GM21515 (cell line): ENCODE measurements around the gene ARHGAP28.
"Not testable (repeated sequence)": the region's sequence is repeated elsewhere in the genome, so short reads cannot be mapped to it uniquely, and the experiment has no call there.

ENCODE experiments used
- ATAC-seq: cut with Tn5 transposase; IDR thresholded peaks from one replicate; pipeline ENCODE4 v1.9.1; 2021; ENCODE audit not compliant: unreplicated experiment

The ARHGAP28 gene

DNA sequence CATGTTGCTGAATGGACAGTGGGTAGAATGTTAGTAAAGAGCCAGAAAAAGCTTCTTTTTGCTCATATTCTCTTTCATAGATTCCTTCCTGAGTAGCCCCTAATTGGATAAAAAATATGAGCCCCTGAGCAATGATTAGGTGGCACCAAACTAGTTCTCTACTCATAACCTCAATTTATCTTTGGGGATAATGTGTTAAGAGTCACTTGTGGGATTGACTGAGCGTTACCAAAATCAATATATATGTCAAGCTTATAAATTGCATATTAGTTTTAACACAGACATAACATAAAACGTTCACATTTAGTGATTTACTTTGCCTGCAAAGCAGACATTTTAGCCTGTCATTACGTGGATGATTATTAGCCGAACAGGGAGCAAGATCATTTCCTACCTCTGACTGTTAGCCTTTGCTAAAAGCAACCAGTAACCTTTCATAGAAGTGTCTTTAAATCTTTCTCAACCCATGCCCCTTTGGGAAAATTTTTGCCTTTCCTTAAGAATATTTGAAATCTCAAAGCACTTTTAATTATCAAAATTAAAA is 85.4 kb downstream of the ARHGAP28 start:
- ATAC-seq, result no peak

DNA sequence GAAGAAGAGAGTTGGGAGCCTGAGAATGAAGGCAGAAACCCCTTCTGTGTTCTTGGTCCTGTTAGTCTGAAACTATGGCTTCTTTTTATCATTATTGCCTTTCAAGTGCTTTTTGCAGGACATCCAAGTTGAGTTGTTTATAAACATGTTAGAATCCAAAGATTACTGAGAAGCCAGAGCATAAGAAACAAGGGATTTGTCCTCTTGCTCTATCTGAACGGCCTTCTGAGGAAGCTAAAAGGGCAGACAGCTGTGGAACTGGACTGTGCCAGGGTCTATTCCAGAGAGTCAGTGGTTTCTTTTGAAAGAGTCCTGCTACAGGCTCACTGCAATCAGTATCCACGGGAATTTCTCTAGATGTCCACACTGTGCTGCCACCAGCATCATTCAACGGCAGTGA is 86.6 kb downstream of the ARHGAP28 start:
- no peak for ATAC-seq

DNA sequence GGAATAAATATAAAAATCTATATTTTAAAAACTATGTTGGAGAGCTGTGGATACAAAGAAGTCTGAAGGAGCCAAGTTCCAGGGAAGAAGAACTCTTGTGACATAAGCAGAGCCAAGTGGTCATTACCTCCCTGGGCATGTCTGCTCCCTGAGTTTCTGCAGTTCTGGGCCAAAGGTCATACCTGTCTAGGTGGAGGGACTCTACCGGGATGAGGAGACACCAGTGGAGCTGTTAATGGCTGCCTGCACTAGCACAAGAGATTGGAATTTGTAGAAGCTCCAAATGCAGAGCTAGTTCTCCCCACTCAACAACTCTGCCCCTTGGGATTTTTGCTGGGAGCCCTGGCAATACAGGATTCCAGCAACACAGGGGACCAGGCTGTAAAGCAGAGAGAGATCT is 89.8 kb downstream of the ARHGAP28 start:
- ATAC-seq, result no peak

DNA sequence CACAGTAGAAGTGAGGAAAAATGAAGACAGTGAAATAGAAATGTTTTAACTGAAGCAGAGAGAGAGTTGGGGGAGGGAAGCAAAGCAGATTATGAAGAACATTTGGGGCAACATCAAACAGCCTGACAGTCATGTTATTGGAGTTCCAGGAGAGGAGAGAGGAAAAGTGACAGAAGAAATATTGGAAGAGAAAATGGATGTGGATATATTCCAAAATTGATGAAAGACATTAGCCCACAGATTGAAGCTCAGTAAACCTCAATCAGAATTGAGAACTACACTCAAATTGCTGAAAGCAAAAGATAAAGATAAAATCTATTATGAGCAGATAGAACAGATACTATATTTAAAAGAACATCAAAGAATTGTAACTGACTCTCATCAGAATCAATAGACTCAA is 90.8 kb downstream of the ARHGAP28 start:
- ATAC-seq, result no peak

DNA sequence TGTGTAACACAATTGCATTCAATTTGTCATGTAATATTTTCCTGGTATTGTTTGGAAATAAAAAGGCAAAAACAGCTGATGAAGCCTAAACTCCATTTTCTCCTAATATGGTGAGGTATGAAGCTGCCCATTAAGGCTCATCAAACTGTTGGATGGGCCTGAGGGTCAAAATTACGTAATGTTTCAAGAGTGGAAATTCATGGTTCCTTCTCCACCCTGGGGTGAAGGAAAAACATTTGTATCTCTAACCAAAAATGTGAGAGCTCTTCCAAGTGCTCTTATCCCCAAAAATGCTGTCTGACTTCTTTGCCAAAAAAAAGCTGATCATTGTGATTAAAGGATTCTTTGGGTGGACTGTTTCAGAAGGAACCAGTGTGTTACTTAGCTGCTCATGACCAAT is 91.8 kb downstream of the ARHGAP28 start:
- ATAC-seq, result no peak

DNA sequence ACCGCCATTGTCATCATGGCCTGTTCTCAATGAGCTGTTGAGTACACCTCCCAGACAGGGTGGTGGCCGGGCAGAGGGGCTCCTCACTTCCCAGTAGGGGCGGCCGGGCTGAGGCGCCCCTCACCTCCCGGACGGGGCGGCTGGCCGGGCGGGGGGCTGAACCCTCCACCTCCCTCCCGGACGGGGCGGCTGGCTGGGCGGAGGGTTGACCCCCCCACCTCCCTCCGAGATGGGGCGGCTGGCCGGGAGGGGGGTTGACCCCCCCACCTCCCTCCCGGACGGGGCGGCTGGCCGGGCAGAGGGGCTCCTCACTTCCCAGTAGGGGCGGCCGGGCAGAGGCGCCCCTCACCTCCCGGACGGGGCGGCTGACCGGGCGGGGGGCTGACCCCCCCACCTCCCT is 97.6 kb downstream of the ARHGAP28 start:
- ATAC-seq, result not testable (repeated sequence)

DNA sequence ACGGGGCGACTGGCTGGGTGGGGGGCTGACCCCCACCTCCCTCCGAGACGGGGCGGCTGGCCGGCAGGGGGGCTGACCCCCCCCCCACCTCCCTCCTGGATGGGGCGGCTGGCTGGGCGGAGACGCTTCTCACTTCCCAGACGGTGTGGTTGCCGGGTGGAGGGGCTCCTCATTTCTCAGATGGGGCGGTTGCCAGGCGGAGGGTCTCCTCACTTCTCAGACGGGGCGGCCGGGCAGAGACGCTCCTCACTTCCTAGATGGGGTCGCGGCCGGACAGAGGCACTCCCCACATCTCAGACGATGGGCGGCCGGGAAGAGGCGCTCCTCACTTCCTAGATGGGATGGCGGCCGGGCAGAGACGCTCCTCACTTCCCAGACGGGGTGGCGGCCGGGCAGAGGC is 98.0 kb downstream of the ARHGAP28 start:
- not testable (repeated sequence) for ATAC-seq

DNA sequence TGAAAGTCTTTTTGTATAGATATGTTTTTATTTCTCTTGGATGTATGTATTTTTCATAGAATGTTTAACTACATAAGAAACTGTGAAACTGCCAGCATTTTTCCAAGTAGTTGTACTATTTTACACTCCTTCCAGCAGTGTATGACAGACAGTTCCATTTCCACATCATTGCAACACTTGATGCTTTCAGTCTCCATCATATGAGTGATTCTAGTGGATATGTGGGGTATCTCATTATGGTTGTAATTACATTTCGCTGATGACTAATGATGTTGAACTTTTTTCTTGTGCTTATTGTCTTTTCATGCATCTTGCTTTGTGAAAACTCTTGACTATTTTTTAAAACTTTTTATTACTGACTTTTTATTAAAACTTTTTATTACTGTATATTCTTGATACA is 101.4 kb downstream of the ARHGAP28 start:
- no peak for ATAC-seq

DNA sequence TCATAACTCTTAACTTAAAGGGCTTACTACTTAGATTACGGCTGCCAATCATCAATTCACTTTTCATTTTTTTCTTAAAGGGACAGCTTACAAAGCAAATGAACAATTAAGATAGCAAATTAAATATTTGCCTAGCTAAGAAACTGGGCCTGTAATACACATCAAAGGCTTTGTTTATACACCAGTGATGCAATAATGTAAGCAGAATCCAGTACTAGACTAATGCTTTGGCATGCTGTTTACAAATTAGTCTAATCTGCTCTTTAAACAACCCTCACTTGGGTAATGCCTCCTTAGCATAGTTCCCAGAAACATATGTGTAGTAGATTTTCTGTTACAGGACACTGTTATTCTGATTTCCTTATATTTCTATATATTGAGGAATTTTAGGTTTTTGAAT is 105.8 kb downstream of the ARHGAP28 start:
- no peak for ATAC-seq

DNA sequence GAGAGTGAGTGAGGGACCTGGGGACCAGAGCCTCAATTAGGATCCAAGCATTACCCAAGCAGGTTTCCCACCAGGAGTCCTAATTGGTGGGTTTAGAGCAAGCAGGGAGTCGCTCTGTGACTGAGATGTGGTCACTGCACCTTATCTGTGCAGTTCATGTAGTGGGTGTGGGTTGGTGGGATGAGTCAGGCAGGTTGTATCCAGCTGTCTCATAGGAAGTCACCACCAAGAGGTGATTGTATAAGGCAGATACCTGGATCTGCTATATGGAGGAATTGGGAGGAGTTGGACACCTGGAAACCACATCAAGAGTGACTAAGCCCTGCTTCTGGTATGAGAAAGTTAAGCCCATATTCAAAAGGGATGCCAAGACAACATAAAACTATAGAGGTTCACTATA is 106.8 kb downstream of the ARHGAP28 start:
- ATAC-seq, result no peak

DNA sequence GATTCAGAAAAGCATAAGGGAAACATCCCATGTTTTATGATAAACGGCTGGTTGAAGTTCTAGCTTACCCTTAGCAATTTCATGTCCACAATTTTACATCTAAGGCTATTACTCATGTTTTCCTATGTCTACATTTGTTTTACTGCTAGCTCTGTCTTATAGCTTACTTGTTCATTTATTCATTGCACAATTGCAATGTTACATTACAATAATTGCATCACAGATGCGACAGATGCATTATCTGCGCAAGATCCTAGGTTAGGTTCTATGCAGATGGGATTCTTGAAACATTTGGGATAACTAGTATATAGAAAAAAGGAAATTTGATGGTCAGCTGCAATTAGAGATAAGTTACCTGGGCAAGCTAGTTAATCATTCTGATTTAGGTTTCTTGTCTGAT is 108.4 kb downstream of the ARHGAP28 start:
- no peak for ATAC-seq

DNA sequence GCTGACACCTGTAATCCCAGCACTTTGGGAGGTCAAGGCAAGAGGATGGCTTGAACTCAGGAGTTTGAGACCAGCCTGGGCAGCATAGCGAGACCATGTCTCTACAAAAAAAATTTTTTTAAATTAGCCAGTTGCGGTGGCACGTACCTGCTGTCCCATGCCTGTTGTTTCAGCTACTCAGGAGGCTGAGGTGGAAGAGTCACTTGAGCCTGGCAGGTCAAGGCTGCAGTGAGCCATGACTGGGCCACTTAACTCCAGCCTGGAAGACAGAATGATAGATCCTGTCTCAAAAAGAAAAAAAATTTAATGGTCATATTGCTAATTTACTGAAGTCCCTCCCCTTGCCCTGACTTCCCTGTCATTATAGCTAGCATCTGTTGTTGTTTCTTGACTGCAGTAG is 112.6 kb downstream of the ARHGAP28 start:
- ATAC-seq, result no peak

DNA sequence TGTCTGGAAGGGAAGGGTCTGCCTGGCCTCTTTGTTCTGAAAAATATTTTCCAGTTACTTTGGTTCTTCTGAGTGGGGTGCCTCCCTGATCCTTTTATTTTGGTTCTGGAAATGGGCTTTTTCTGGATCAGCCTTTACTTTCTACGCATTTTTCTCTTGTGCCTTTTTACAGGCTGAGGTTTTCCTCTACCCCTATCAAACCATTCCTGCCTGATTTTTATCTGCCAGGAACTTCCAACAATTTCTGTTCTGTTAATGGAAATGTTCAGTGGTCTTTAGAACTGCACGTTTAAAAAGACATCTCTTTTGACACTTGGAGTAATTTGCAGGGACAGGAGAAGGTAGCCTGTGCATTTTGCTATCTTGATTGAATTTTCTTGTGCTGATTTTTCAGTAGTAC is 113.8 kb downstream of the ARHGAP28 start:
- no peak for ATAC-seq

DNA sequence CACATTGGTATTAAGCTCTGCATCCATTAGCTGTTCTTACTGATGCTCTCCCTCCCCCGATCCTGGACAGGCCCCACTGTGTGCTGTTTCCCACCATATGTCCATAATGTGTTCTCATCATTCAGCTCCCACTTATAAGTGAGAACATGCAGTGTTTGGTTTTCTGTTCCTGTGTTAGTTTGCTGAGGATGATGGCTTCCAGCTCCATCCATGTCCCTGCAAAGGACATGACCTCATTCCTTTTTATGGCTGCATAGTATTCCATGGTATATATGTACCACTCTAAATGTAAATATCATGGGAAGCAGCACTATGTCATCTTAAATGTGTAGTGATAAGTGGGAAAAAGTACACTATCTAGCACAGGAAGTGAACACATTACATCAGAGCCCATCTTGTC is 116.0 kb downstream of the ARHGAP28 start:
- not testable (repeated sequence) for ATAC-seq

DNA sequence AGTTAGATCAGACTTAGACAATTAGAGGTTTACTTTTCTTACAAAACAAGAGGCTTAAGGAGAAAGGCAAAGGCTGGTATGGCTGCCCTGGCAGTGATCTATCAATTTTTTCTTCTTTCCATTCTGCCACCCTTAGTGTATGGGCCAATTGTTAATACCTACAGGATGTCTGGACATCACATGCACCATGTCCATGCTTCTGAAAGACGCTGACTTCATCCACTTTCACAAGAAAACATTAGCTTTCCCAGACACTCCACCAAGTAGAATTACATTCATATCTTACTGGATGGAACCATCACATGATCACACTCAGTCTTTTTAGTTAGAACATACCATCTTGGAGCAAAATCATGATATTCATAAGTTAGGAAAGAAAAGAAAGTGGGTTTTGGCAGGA is 120.9 kb downstream of the ARHGAP28 start:
- no peak for ATAC-seq

DNA sequence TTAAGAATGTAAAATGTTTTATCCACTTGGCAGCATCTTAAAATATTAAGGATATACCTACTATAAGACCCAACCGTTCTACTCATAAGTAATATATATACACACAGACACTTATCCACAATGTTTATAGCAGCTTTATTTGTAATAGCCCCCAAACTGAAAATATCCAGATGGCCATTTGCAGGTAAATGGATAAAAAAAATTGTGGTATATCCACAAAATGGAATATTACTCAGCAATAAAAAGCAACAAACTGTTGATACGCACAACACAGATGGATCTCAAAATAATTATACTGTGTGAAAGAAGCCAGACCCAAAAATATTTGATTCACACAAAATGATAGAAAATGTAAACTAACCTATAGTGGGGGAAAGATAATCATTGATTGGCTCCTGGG is 122.0 kb downstream of the ARHGAP28 start:
- ATAC-seq, result no peak

DNA sequence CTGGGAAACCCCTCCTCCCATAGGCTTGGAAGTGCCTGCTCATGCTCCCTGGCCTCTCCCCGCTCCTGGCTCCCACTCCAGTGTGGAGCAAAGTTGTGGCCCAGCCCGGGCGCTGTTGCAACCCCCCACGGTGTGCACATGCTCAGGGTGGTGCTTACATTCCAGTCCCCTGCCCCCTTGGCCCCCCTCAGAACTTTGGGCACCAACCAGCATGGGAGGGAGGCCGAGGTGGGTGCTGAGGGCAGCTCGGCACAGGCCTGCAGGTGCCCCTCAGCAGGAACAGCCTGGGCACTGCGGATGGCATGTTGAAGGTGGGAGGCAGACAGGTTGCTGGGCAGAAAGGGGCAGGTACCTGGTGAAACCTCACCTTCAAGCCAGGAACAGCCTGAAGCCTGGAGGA is 125.3 kb downstream of the ARHGAP28 start:
- ATAC-seq, result no peak

DNA sequence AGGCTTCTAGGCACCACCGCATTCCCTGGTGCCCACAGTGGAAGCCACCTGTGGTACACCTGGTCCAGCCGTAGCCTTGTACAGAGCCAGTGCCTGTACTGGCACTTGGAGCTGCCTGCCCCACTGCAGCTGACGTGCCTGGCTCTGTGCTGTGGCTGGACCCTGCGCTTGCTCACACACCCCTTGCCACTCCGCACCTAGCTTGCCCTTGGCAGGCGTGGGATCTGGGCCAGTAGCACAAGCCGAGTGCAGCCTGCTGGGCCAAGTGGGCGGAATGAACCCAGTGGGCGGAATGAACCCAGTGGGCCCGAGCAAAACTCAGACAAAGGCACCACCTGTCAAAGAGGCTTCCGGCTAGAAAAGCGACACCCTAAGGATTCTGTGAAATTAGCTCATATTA is 126.3 kb downstream of the ARHGAP28 start:
- no peak for ATAC-seq

DNA sequence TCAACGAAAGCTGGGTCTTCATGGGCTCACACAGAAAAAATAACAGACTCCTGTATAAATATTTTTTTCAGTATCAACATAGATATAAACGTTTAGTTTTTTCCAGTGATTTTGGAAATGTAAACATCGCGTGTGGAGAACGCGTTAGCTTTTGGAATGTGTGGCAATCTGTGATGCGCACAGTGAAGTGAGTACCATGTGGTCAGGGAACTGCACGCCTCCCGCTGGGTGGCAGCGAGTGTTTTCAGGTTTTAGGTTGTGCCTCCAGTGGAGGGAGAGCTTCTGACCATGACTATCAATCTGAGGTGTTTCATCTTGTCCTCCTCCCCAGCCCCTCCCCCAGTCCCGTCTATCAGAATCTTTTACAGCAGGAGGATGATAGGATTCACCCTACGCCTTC is 127.8 kb downstream of the ARHGAP28 start:
- ATAC-seq, result no peak

DNA sequence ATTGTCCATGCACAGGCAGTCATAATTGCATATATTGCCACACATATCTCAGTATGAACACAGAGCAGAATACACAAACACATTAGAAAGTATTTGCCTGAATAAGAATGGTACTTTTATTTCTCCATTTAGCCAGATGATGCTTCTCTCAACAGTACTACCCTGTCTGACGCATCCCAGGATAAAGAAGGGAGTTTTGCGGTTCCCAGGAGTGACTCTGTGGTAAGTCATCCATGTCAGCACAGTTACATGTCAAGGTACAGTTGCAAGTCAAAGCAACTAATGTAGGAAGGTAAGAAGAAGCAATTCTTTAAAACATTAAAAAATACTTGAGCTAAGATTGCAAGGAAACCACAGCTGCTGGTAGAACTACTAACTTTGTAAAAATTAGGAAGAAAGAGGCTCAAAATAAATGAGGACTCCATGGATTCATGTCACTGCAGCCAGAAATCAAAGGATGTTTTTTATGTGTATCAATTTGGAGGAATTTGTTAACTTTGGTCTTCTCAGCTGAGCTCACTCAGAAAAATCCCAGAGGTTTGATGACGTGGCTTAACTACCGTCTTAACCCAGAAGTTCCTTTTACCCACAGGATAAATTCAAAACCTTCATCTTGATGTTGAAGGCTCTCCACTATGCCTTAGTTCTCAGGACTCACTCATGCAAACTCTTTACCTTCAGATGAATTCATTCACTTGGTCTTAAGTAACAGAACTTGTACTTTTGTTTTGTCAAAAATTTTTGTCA is 130.3 kb downstream of the ARHGAP28 start:
- no peak for ATAC-seq

DNA sequence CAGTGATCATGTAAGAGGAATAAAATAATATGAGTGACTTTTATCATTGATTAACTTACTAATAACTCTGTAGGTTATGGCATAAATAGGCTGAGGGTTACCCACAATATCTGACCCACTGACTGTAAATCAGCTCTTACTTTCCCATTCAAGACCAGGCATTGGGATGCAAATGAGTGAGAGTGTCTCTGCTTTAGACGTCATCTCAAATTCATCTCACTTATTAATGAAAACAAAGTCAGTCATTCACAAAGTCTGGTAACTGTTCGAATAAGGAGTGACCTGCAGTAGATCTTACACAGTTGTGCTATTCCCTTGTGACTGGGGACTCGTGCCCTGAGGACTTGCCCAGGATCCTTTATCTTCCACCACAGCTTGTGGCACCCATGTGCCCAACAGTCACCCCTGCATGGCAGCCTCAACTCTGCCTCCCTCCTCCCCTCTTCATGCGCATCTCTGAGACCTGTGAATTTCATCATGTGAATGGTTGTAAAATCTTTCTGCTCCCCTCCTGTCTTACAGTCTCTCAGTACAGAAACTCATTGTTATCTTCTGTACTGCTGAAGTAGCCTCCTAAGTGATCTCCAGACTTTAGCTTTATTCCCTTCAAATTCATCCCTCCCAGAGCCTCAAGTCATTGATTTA is 131.4 kb downstream of the ARHGAP28 start:
- no peak for ATAC-seq

DNA sequence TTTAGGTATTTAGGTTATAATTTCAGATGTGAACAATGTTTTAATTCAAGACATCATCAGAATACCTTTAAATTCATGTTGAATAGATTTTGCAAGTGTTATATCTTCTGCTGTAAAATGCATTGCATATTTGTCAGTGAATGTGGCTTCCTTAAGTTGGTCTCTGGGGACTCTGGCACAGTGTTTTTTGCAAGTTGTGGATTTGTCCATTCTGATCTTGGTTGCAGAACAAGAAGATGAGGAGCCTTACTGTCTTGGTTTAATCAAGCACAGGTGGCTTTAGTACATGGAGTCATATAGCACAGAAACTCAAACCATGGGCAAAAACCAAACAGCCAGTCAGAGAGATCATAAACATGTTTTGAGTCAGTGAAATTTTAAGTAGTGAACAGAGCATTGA is 135.7 kb downstream of the ARHGAP28 start:
- no peak for ATAC-seq
